ENCODE measurements around the gene FAM229B.

FAM229B gene

GRCh38 chr6:112109262-112109661, 21.9 kb downstream of the FAM229B start:
- Histone ChIP-seq H3K9me2 (replicated peaks; ENCODE audit: insufficient read depth, low read length) (no peaks in the 10 kb centered on the region), H3K36me3 (replicated peaks; ENCODE audit: insufficient read depth, low read length) (no peaks in the 10 kb centered on the region), H3K79me2 (ENCODE audit: low read length) (no peaks in the 10 kb centered on the region), H3K4me1 (ENCODE audit: low read length) (no peaks in the 10 kb centered on the region), H4K20me1 (ENCODE audit: insufficient read depth, low read length) (no peaks in the 10 kb centered on the region), H3K9ac (ENCODE audit: low read length) (no peak overlapping the region), H3F3A (ENCODE audit: insufficient read depth, low read length) (no peaks in the 10 kb centered on the region), H3K27me3 (replicated peaks; ENCODE audit: insufficient read depth, low read length) (no peaks in the 10 kb centered on the region), H3K27ac (ENCODE audit: low read length) (no peak overlapping the region), H2AFZ (ENCODE audit: low read length) (no peak overlapping the region), H3K9me3 (replicated peaks; ENCODE audit: insufficient read depth, low read length) (no peaks in the 10 kb centered on the region), H3K4me3 (ENCODE audit: low read length) (no peak overlapping the region), H3K4me2 (ENCODE audit: low read depth, low read length) (no peak overlapping the region)
- TF ChIP-seq, protein P1, sequence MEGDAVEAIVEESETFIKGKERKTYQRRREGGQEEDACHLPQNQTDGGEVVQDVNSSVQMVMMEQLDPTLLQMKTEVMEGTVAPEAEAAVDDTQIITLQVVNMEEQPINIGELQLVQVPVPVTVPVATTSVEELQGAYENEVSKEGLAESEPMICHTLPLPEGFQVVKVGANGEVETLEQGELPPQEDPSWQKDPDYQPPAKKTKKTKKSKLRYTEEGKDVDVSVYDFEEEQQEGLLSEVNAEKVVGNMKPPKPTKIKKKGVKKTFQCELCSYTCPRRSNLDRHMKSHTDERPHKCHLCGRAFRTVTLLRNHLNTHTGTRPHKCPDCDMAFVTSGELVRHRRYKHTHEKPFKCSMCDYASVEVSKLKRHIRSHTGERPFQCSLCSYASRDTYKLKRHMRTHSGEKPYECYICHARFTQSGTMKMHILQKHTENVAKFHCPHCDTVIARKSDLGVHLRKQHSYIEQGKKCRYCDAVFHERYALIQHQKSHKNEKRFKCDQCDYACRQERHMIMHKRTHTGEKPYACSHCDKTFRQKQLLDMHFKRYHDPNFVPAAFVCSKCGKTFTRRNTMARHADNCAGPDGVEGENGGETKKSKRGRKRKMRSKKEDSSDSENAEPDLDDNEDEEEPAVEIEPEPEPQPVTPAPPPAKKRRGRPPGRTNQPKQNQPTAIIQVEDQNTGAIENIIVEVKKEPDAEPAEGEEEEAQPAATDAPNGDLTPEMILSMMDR (IDR thresholded peaks at IDR 0.05; ENCODE audit: low read length): no peak
- TF ChIP-seq EZH2phosphoT487 (IDR thresholded peaks at IDR 0.05; ENCODE audit: low read length) (no peak), EZH2 (optimal IDR thresholded peaks at IDR 0.05; ENCODE audit: low read depth, low read length) (no peak)
- no peak for DNase-seq

- Histone ChIP-seq H3F3A (ENCODE audit: insufficient read depth, low read length) (no peaks in the 10 kb centered on the region), H3K79me2 (ENCODE audit: low read length) (no peaks in the 10 kb centered on the region), H3K9me3 (replicated peaks; ENCODE audit: insufficient read depth, low read length) (no peaks in the 10 kb centered on the region), H3K4me3 (ENCODE audit: low read length) (no peak overlapping the region), H3K9me2 (replicated peaks; ENCODE audit: insufficient read depth, low read length) (no peaks in the 10 kb centered on the region), H3K4me2 (ENCODE audit: low read depth, low read length) (no peak overlapping the region), H2AFZ (ENCODE audit: low read length) (no peak overlapping the region), H3K4me1 (ENCODE audit: low read length) (peaks cover 5% of the 10 kb centered on the region; the same call in 1 of the 2 replicates), H3K9ac (ENCODE audit: low read length) (no peak overlapping the region), H3K27me3 (replicated peaks; ENCODE audit: insufficient read depth, low read length) (no peaks in the 10 kb centered on the region), H3K27ac (ENCODE audit: low read length) (no peak overlapping the region), H3K36me3 (replicated peaks; ENCODE audit: insufficient read depth, low read length) (no peaks in the 10 kb centered on the region), H4K20me1 (ENCODE audit: insufficient read depth, low read length) (no peaks in the 10 kb centered on the region)
- no peak for DNase-seq
- TF ChIP-seq, protein P1 (IDR thresholded peaks at IDR 0.05; ENCODE audit: low read length): no peak
- TF ChIP-seq EZH2phosphoT487 (IDR thresholded peaks at IDR 0.05; ENCODE audit: low read length) (no peak), EZH2 (optimal IDR thresholded peaks at IDR 0.05; ENCODE audit: low read depth, low read length) (no peak)
Measured at GRCh38 chr6:112113431-112113830, 26.0 kb downstream of the FAM229B start.

- no peak overlapping the region for H3K9ac ChIP-seq (ENCODE audit: low read length)
- peaks cover 5% of the 10 kb centered on the region; the same call in 1 of the 2 replicates for H3K4me1 ChIP-seq (ENCODE audit: low read length)
Measured at GRCh38 chr6:112113918-112114317, 26.5 kb downstream of the FAM229B start.

More at GRCh38 chr6:112113918-112114317, 26.5 kb downstream of the FAM229B start:
- TF ChIP-seq, protein P1 (IDR thresholded peaks at IDR 0.05; ENCODE audit: low read length): no peak
- no peak for TF ChIP-seq EZH2 (optimal IDR thresholded peaks at IDR 0.05; ENCODE audit: low read depth, low read length)
- TF ChIP-seq EZH2phosphoT487 (IDR thresholded peaks at IDR 0.05; ENCODE audit: low read length): no peak
- H3F3A ChIP-seq (ENCODE audit: insufficient read depth, low read length): no peaks in the 10 kb centered on the region
- H3K79me2 ChIP-seq (ENCODE audit: low read length): no peaks in the 10 kb centered on the region
- H3K4me3 ChIP-seq (ENCODE audit: low read length): no peak overlapping the region
- H3K27me3 ChIP-seq (replicated peaks; ENCODE audit: insufficient read depth, low read length): no peaks in the 10 kb centered on the region
- H3K36me3 ChIP-seq (replicated peaks; ENCODE audit: insufficient read depth, low read length): no peaks in the 10 kb centered on the region
- H4K20me1 ChIP-seq (ENCODE audit: insufficient read depth, low read length): no peaks in the 10 kb centered on the region
- DNase-seq: no peak
- H3K9me2 ChIP-seq (replicated peaks; ENCODE audit: insufficient read depth, low read length): no peaks in the 10 kb centered on the region
- H3K9me3 ChIP-seq (replicated peaks; ENCODE audit: insufficient read depth, low read length): no peaks in the 10 kb centered on the region
- H3K27ac ChIP-seq (ENCODE audit: low read length): no peak overlapping the region
- H3K4me2 ChIP-seq (ENCODE audit: low read depth, low read length): no peak overlapping the region
- H2AFZ ChIP-seq (ENCODE audit: low read length): no peak overlapping the region
